HepG2 (cell line): ENCODE measurements around the gene TGM1.
"Not testable (repeated sequence)": the region's sequence is repeated elsewhere in the genome, so short reads cannot be mapped to it uniquely, and the experiment has no call there.

Experiments
- POLR2AphosphoS5 ChIP-seq: IDR thresholded peaks from 2 replicates; pipeline ENCODE4 v1.6.1; 2012; ENCODE audit warnings: low read depth, low read length
- THYN1 ChIP-seq: sonication (generic); formaldehyde crosslinking; IDR thresholded peaks from 2 replicates; pipeline ENCODE4 v1.8.1; 2023; ENCODE audit warnings: low read depth, mild to moderate bottlenecking, moderate library complexity, missing genetic modification reagents, borderline replicate concordance
- TRIM24 ChIP-seq: sonication (generic); formaldehyde crosslinking; IDR thresholded peaks from 2 replicates; pipeline ENCODE4 v1.8.0; 2022; ENCODE audit warnings: mild to moderate bottlenecking, missing genetic modification reagents
- YY1 ChIP-seq: IDR thresholded peaks from 2 replicates; pipeline ENCODE4 v1.6.1; 2011; ENCODE audit warnings: low read length, low read depth, moderate library complexity, mild to moderate bottlenecking; ENCODE audit not compliant: insufficient read depth, insufficient replicate concordance
- ZFX ChIP-seq: sonication (generic); formaldehyde crosslinking; IDR thresholded peaks from 2 replicates; pipeline ENCODE4 v1.4.0; 2020; ENCODE audit warnings: mild to moderate bottlenecking, low read depth, missing genetic modification reagents, moderate library complexity
- ZNF292 ChIP-seq: sonication (generic); formaldehyde crosslinking; IDR thresholded peaks from 2 replicates; pipeline ENCODE4 v1.8.1; 2022; ENCODE audit warnings: mild to moderate bottlenecking, low read depth, missing genetic modification reagents, borderline replicate concordance
- ZNF552 ChIP-seq: sonication (generic); formaldehyde crosslinking; IDR thresholded peaks from 2 replicates; pipeline ENCODE4 v1.9.0; 2022; ENCODE audit warnings: missing genetic modification reagents, mild to moderate bottlenecking, borderline replicate concordance
- ZNF563 ChIP-seq: sonication (generic); formaldehyde crosslinking; IDR thresholded peaks from 2 replicates; pipeline ENCODE4 v1.8.0; 2022; ENCODE audit warnings: mild to moderate bottlenecking, moderate library complexity, missing genetic modification reagents

DNA sequence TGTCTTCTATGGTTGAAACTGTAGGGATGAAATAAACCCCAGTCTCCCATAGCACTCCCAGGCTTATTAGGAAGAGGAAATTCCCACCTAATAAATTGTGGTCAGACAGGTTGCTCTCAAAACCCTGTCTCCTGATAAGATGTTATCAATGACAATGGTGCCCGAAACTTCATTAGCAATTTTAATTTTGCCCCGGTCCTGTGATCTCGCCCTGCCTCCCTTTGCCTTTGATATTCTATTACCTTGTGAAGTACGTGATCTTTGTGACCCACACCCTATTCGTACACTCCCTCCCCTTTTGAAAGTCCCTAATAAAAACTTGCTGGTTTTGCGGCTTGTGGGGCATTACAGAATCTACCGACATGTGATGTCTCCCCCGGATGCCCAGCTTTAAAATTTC lies 60.4 kb downstream of the TGM1 start:
- TF ChIP-seq YY1; TRIM24 (CRISPR knock-in tag); POLR2AphosphoS5; ZNF292 (CRISPR knock-in tag); ZNF552; ZFX (CRISPR knock-in tag); ZNF563 (CRISPR knock-in tag); THYN1 (CRISPR knock-in tag): not testable (repeated sequence)
